Stimulated activated naive CD4-positive, alpha-beta T cell treated with Interleukin-2 at 50 U/mL for 16 hours (primary cell): ENCODE measurements around the gene ARHGAP26.

Experiments used
- DNase-seq: peaks from one replicate; lab custom pipeline; 2025; lab: John Stamatoyannopoulos, UW

The ARHGAP26 gene

DNA sequence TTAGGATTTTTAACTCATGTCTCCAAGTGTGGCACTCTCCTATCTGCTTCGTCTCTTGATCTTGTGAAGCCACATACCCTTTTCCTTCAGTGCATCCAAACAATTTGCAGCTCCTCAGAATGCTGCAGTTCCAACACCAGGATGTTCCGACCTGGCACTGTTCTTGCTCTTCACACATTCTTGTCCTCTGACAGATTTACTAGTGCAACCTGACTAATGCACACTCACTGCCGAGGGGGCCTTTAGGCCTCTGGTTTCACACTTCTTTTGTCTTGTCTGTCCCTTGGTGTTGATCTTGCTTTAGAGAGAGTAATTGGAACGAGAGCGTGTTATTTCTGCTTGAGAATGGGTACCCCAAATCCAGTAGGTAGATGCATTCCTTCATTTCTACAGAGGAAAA is 15.0 kb downstream of the ARHGAP26 start:
- DNase-seq: no peak

DNA sequence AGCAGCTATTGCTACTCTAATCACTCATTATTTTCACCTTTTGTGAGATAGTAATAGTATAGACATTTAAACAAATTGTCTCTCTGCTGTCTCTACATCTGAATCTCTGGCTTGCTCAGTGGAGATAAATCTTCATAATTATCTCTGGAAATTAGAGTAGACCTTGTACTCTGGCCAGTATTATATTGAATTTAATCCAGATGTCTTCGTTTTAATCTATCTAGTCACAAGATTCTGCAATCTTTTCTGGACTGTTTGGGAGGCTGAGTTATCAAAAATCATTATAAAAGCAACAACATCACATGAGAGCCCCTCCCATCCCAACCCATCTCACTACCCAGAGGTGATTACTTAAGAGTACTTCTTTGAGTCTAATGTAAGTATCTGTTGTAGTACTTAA is 19.0 kb downstream of the ARHGAP26 start:
- DNase-seq: no peak

DNA sequence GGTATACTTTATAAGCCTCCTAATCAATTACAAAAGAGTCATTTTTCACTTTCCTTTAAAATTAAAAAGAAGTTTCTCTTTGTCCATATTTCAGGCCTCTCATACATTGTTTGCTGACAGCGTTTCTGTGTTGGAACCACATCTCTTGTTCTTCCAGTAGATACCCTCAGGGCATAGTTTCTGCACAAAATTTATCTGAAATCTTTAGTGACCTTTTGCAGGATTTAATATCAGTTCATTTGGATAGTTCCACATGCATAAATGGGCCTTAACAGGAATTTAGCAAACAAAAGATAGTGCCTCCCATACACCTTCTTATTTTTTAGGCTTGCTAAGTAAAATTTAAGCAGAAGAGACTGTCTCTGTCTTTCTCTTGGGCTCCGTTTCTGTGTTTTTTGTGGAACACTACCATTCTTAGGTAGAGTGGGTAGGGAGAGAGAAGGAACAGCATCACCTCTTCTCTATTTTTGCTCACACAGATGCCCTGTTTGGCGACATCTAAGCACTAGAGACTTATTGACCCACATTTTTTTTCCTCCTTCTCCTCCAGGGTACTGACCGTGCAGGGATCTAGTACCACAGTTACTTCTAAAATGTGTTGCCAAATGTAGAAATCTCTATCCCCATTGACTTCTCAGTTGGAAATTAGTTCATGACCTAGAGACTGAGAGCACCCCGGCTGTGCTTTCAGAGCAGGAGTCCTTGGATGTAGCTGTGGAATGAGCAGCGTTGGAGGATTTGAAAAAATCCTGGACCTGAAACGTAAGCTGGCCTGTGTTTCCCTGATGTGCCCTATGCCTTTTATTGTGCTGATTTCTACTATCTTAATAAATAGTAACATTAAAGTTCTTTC is 22.1 kb downstream of the ARHGAP26 start:
- no peak for DNase-seq

DNA sequence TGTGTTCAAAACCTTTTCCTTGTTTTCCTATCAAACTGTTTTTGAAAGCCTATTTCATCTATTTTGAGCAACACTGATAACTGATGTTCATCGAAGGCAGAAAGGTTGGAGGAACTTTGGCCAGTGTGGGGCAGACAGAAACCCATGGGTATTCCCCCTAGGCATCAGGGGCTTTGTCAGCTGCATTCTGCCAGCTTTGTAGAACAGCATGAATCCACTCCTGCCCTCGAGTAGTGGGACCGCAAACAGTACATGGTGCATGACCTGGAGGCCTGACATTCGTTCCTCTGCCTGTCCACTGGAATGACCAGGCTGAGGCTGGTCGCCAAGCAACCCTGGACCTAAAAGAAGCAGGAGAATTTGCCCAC is 22.7 kb downstream of the ARHGAP26 start:
- no peak for DNase-seq

DNA sequence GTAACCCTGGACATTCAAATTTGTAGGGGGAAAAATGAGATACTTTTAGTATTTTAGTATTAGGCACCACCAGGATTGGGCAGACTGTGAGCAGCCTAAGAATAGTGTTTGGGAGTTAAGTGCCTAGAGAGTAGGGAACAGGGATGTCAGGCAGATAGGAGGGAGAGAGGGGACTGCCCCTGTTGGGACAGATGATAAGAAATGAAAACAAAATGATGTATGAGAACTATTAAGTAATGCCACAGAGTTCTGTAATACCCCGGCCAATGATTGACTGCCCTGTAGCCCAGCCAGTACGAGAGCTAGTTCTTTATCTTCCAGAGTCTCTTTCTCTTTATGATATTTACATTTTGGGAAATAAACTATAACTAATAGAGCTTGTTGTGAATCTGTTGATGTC is 24.4 kb downstream of the ARHGAP26 start:
- DNase-seq: no peak

DNA sequence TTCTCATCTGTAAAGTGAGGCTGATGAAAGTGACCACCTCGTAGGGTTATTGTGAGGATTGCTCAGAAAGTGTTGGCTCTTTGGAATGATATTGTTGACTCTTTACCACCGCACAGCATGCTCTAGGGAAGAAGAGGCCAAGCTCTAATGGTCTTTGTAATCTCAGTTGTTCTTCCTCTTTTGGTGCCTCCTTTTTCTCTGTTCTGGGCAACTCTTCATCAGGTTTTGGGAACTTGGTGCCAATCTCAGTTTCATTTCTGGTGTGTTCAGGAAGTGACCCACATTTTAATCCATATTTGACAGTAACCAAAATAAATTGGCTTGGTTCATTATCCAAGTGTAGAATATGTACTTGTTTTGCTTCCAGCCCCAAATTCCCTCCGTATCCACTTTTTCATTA is 25.1 kb downstream of the ARHGAP26 start:
- no peak for DNase-seq

DNA sequence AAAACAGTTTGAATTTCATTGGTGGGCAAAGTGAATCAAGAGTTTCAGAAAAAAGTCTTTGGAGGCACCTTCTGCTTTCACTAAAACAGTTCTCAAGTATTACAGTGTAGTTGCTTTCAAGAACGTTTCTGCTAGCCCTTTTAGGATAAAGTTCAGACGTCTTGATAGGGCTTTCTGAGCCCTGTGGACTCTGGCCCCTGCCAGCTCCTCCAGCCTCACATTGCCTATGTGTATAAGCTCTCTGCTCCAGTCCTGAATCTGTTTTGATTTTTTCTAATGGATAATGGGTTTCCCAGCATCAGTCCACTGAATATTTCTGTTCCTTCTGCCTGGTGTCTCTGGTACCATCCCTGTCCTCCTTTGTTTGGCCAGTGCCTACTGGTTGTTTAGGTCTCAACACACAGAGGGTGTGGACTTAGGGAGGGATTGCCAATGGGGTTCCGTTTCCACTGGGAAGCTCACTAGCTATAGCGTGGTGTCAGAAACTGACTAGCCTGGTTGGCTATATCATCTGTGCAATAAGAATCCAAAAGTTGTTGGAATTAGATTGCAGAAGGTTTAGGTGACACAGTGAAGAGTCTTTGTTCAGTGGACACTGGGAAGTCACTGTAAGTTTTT is 26.4 kb downstream of the ARHGAP26 start:
- DNase-seq: no peak

DNA sequence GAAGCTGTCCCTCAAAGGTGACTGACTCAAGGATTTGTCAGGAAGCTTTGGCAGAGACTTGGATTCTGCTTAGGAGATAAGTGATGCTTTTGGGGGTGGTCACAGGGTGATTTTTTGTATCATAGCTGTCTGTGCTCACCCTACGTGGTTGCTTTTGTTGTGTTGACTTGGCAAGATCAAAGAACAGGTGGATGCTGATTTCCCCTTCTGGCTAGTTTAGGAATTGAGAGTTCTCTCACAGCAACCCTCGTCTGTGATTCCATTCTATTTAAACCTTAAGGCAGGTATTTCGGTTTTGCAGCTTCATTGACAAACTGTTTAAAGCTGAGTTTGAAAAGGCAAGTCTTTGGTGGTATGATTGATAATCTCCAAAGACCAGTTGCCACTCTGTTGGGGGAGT is 27.2 kb downstream of the ARHGAP26 start:
- DNase-seq: no peak

DNA sequence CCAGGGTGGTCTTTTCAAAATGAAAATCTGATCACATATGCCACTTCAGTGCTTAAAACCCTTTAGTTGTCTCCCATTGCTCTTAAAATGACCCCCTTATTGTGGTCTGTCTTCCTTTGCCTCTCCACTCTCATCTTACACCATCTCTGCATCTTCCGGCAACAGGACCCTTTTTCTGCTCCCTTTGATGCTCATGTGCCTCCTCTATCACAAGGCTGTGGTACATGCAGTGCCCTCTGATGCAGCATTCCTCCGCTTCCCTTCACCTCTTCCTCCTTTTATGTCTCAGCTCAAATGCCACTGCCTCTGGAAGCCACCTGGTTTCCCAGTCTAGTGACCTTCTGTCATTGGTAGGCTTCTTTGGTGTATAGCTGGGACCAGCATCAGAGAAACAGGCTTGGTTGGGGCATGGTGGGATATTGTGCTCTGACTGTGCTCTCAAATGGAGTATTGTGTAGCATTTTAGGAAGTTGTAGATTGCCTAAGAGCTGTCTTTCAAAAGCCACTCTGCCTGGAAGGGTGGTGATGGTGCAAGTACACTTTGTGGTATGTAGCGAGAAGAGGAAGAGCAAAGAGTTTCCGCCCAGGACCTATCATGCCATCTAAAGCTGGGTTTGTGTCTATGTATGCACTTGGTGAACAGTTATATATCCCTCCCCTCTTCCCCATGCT is 28.1 kb downstream of the ARHGAP26 start:
- DNase-seq: no peak

DNA sequence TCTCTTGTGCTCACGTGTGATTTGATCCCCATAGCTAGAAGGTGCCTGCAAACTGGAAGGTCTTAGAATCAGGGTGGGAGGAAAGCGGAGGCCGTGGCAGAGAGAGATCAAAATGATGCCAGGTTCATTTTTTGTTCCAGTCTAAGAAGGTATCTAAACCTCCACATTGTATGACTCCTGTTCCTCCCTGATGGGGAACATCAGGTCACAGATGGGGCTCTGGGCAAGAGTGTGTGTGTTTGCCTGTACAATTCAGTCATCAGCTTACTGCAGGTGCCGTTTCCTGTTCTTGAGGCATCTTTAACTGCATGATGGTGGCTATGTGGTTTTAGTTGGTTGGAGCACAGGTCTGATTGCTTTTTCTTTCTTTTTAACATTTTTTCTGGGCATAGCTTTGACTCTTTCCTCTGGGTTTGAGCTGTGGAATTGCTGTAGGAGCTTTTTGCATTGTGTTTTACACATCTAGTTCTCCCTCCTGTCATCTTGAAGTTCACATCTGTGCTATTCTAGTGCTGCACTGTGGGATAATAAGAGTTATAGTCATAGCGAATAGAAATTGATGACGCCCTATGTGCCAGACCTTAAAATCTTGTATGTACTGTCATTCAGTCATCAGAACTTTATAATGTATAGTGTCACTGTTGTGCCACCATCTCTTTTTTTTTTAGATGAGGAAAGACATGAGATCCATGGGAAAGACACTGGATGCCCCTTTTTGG is 30.8 kb downstream of the ARHGAP26 start:
- DNase-seq: peak; percentile 10

DNA sequence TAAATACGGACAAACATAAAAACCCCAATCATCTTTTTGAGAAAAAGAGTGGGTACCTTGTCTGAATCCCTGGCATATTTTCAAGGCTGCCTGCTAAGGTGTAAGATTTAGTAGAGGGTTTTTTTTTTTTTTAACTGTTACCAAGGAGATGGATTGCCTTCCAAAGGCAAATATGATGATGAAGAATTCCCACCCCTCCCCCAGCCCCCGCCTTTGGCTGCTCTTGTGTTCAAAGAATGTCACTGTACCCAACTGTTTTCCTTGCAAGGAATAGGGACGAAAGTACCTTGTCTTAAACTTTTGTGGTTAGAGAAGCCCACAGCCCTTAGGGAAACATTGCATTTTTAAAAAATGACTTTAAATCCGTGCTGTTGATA is 31.3 kb downstream of the ARHGAP26 start:
- DNase-seq: no peak

DNA sequence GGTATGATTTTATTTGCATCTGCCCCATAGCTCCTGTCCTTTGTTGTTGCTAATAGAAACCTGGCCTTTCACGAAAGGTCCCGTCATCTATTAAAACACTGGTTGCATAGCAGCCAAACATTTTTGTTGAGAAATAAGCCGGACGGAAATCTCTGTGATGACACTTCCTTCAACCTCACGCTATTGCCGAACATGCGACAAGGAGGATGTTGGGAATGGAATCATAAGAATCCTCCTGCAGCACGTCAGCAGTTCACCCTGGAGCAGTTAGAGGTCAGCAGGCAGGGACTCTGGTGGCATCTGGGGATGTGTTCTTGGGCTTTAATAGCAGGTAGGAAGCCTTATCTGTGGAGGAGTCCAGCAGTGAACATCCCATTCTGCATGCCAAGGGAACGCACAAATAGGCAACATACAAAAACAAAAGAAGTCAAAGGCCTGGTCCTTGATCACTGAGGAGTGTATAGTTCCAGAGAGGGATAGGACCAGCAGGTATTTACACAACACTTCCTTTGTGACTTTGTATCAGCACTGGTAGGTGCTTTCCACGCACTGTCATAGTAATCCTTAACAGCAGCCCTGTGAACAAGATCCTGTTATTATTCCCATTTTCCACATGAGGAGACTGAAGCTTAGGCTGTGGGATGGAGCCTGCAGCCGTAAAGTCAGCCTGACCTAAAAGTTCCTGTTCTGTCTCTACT is 33.4 kb downstream of the ARHGAP26 start:
- no peak for DNase-seq

DNA sequence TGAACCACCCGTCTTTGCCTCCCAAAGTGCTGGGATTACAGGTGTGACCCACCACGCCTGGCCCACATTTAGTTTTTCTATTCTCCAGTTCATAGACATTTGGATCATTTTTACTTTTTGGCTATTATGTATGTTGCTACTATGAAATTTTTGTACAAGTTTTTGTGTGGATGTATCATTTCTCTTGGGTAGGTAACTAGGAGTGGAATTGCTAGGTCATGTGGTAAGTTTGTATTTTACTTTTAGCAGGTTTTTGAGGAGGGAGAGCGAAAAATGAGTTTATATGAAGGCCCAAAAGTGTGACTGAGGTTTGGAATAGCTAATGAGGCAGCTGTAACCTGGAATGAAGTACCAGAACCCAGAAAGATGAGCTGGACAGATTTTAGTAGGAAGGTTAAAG is 35.2 kb downstream of the ARHGAP26 start:
- no peak for DNase-seq

DNA sequence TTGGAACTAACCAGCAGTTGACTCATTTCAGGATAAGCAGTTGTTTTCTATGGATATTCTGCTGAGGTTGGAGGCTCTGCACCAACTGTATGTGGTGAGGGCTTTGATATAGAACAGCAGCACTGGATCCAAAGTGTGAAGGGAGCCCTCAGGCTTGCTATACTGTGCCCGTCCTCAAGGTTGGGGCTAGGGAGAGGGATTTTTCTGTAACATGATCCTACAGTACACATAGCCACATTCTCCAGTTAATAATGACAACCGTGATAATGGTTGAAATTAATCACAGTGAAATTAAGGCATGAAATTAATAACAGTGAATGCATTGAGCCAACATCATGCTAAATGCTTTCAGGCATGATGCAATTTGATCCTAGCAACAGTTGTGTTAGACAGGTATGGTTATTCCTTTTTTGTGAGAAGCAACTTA is 36.7 kb downstream of the ARHGAP26 start:
- no peak for DNase-seq

DNA sequence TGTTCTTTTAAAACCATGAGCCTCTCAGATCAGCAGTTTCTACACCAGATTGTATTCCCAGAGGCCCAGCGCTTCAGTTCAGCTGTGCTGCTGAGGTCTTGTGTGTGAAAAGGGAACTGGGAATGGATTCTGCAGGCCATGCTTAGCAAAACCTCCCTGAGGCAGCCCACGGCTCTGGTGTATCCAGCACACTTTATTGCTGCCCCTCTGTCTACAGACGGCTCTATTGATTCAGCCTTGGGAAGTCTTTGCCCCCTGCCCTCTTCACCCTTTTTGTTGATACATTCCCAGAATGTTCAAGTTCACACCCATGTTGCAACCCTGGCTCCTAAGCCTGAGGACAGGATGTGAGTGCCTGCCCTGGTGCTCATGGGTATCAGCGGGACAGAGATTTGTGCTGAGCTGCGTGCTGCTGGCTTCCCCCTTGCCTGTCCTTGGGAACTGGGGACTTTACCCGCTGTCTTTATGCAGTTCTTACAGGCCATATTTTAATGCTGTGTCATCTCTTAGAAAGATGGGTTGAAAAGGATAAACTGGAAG is 37.3 kb downstream of the ARHGAP26 start:
- DNase-seq: no peak

DNA sequence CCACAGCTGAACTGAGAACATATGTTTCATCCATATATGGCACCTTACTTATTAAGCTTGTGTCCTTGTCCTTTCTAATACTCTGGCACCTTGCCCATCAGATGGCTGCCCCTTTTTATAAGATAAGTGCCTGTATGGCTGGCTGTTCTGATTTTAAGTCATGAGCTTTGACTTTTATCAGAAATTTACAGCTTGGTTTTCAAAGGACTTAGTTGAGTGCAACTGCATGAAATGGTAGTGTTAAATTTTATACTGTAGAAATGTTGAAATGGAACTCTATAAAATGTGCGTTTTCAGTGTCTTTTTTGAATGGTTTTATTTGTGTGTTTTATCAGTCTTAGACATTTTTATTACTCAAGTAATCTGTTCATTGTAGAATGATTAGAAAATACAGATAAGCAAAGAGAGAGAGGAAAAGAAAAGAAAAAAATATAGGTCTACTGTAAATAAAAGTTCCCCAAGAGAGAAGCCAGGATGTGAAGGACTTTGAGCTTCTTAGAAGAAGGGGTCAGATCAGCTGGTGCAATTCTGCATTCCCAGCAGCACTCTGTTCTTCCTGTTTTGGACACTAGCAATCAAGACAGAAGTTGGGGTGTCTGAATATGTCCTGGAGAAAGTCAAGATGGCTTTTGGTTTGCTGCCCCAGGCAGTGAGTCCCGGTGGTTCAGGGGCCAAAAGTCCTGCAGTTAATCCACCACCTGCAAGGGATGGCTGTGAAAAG is 38.9 kb downstream of the ARHGAP26 start:
- no peak for DNase-seq

DNA sequence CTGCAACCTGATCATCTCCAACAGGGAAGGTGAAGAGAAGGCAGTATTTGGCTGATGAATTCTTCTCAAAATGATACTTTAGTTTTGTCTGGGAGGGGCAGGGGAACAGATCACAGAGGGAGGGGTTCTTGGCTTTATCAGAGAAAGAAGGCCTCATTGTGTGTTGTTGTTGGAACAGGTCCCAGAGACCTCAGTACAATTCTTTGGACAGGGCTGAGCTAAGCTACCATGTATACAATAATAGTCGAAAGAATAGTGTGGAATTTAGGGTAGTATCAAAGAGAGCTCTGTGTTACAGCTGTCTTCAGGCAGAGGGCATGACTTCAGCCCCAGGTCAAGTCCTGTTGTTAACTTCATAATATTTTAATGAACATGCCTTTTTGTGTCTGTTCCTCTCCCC is 39.9 kb downstream of the ARHGAP26 start:
- no peak for DNase-seq

DNA sequence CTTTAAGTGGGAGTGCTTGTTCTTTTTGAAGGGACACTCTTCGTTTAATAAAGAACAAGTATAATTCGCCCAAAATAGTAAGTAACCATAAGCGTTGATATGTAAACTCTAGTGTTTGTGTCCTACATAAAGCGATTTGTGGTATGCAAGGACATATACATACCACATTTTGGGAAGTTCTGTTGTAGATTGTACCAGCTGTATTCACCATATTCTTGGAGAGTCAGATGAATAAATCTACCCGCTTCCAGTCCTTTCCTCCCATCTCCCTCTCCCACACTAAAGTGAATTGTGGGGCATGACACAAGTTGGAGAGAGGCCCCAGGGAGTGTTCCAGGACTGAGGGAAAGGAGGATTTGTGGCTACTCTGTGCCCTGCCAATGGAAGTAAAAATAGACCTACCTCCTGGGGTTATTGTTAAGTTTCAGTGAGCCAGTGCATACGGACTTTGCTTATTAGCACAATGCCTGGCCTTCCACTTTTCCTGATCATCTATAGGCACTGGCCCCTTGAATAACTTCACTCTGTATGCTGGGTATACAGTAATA is 40.6 kb downstream of the ARHGAP26 start:
- no peak for DNase-seq

DNA sequence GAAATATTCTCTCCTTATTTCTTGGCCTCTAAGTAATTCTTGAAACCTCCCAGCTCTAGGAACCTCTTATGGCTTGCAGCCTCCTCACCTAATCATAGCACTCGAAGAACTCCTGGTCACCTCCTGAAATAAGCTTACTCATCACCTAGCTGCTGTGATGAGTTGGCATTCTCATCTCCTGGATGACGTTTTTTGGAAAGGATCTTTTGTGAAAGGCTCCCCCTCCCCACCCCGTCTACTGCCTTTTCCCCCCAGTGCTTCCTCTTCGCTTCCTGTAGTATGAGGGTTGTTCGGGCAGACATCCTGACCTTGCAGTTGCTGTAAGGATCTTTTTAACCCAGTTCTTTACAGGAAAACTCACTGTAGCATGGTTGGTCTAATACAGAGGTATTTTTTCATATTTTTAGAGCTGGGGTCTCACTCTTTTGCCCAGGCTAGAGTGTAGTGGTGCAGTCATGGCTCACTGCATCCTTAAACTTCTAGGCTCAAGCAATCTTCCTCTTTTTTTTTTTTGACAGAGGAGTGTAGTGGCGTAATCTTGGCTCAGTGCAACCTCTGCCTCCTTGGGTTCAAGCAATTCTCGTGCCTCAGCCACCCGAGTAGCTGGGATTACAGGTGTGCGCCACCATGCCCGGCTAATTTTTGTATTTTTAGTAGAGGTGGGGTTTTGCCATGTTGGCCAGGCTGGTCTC is 41.8 kb downstream of the ARHGAP26 start:
- no peak for DNase-seq

DNA sequence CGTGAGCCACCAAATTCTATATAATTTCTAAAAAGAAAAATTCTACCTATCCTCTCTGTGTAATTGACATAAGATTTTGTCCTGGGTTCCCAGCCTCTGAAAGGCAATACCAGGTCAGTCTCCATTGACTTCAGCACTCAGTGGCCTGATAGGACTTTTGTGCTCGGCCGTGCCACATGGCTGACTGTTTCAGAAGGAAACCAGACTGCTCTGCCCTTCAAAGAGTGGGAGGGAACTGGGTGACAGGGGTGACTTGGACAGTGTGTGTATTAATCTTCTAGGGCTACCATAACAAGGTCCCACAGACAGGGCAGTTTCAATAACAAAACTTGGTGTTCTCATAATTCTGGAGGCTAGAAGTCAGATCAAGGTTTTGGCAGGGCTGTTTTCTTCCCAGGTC is 43.0 kb downstream of the ARHGAP26 start:
- no peak for DNase-seq
